Stimulated activated CD8-positive, alpha-beta memory T cell treated with anti-CD3 and anti-CD28 coated beads, Interleukin-2, amount 100 ng/mL, for 48 hours (primary cell): ENCODE data around the gene GLI1.
"Not testable (repeated sequence)": the region's sequence is repeated elsewhere in the genome, so short reads cannot be mapped to it uniquely, and the experiment has no call there.

Experiments used
- DNase-seq, 2 donors: peaks; one replicate each; pipeline ENCODE4 v3.0.0-alpha.2; 2020; ENCODE audit warnings: low read depth in 2 of 2

The GLI1 gene

GRCh38 chr12:57441846-57442427, 17.6 kb upstream of the GLI1 start:
- DNase-seq: no peak

DNA sequence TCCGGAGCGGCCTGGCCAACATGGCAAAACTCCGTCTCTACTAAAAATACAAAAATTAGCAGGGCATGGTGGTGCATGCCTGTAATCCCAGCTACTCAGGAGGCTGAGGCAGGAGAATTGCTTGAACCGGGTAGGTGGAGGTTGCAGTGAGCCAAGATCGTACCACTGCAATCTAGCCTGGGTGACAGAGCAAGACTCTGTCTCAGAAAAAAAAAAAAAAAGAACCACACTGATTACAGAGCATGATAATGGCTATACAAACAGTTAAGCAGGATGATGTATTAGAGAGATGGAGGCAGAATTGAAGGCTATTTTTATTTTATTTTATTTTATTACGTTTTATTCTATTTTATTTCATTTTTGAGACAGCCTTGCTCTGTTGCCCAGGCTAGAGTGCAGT, 15.2 kb upstream of the GLI1 start:
- DNase-seq: not testable (repeated sequence)

- DNase-seq: no peak
Observed at GRCh38 chr12:57444744-57445143, 14.8 kb upstream of the GLI1 start.

- DNase-seq: no peak
Observed at GRCh38 chr12:57446292-57446960, 13.2 kb upstream of the GLI1 start.

DNA sequence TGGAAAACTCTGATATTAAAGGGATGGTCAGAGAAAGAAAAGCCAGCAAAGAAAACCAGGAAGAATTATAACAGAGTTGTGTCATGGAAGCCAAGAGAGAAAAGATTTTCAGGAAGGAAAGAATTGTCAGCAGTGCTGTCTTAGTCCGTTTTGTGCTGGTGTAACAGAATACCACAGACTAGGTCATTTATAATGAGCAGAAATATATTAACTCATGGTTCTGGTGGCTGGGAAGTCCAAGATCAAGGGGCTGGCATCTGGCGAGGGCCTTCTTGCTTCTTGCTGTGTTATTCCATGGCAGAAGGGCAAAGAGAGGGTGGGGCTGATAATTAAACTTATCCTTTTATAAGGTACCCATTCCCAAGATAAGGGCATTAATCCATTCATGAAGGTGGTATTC, 10.9 kb upstream of the GLI1 start:
- DNase-seq: no peak

GRCh38 chr12:57449375-57449774, 10.2 kb upstream of the GLI1 start:
- no peak for DNase-seq

GRCh38 chr12:57450057-57450456, 9.5 kb upstream of the GLI1 start:
- no peak for DNase-seq

GRCh38 chr12:57451233-57451778, 8.3 kb upstream of the GLI1 start:
- no peak for DNase-seq

GRCh38 chr12:57452181-57452936, 7.2 kb upstream of the GLI1 start:
- no peak for DNase-seq

GRCh38 chr12:57452937-57453509, 6.6 kb upstream of the GLI1 start:
- peak in 1 of 2 donors; percentile 56 for DNase-seq

DNA sequence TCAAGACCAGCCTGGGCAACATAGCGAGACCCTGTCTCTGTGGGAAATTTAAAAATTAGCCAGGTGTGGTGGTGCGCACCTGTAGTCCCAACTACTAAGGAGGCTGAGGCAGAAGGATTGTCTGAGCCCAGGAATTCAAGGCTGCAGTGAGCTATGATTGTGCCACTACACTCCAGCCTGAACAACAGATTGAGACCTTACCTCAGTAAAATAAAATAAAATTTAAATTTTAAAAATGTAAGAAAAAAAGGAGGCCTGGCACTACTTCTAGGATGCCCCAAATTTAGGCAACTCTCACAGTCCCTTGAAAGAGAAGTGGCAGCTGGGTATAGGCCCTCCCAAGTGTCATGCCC, 5.4 kb upstream of the GLI1 start:
- DNase-seq: no peak

GRCh38 chr12:57454566-57455373, 4.8 kb upstream of the GLI1 start, which contains the start of gene INHBE:
TSS of gene INHBE (plus strand) at chr12:57455307. CDS start at chr12:57455537, 230 bp downstream.
- DNase-seq: no peak

GRCh38 chr12:57455374-57456144, 4.0 kb upstream of the GLI1 start:
- DNase-seq: no peak

GRCh38 chr12:57456145-57456700, 3.4 kb upstream of the GLI1 start:
- no peak for DNase-seq

DNA sequence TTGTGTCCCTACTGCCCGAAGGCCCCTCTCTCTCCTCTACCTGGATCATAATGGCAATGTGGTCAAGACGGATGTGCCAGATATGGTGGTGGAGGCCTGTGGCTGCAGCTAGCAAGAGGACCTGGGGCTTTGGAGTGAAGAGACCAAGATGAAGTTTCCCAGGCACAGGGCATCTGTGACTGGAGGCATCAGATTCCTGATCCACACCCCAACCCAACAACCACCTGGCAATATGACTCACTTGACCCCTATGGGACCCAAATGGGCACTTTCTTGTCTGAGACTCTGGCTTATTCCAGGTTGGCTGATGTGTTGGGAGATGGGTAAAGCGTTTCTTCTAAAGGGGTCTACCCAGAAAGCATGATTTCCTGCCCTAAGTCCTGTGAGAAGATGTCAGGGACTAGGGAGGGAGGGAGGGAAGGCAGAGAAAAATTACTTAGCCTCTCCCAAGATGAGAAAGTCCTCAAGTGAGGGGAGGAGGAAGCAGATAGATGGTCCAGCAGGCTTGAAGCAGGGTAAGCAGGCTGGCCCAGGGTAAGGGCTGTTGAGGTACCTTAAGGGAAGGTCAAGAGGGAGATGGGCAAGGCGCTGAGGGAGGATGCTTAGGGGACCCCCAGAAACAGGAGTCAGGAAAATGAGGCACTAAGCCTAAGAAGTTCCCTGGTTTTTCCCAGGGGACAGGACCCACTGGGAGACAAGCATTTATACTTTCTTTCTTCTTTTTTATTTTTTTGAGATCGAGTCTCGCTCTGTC, 2.7 kb upstream of the GLI1 start:
- no peak for DNase-seq

DNA sequence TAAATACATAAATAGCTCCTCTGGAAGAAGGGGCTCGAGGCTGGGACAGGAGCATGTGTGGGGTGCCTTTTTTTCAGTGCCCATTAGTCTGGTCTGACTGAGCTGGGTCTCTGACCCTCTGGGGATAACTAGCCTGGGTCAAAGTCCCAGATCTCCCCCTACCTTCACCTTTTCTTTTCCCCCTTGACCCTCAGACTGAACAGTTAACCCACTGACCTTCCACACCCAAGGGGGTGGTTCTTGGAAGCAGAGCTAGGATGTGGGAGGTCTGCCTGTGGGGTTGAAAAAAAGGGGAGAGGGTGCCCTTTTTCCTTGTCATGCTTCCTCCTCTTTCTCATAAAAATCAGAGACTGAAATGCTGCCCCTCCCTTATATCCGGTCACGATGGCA, 925 bp upstream of the GLI1 start:
- no peak for DNase-seq

DNA sequence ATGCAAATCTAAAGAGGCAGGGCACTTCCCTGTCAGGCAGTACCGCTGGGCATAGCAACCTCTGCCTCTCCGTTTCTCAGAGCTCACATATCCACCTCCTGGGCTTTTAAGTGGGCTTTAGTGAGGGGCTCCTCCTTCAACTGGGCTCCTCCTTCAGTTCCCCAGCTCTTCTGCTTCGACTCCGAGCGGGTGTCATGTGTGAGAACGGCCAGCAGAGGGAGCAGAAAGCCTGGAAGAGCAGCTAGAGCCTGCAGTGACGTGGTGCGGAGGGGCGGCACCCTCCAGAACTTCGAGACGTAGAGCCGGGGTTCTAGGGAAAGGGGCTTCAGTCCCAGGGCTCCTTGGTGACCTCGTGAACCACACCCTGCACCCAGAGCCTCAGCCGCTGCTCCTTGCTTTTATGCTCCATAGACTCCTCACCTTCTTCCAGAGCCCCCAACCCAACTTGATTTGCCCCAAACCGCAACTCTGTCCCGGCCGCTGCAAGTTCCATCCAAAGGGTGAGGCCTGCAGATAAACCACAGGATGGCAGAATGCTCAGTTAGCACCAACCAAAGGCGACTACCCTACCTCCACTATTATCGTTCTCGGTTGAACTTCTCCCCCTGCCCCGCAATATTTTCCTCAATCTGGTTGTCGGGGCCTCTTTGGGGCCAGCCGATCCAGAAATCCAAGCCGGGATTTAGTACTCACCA, 383 bp upstream of the GLI1 start:
- DNase-seq: peak; percentile 92 to 94

DNA sequence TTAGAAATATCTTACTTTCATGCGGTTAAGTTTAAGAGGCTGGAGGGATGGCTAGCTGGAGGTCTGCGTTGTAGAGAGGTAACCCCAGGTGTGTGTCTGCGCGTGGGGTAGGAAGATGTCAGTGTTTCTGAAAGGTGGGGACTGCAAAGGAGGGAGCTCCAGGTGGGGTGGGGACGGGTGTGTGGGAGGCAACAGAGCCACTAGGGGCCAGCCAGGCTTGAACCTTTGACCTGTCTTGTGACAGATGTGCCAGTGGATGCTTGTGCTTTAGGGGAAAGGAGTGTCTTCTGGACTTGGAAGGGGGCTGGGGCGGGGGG, 841 bp downstream of the GLI1 start:
- no peak for DNase-seq

DNA sequence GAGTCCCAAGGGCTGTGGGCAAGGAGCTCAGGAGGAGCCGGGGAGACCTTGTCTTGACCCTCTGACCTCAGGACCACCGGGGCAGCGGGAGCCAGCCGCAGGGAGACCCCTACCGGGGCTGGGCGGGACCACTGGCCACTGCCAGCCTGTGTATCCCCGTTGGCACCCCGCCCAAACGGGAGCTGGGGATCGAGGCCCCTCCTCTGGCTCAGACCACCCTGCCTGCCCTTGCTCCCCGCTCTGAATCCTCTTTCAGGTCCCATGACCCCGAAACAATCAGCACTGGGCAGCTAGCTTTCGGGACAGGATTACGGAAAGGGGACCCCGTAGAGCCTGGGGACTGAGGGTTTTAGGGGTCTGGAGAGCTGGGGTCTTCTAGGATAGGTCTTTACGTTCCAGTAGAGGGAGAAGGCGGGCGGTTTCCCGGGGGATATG, 1.3 kb downstream of the GLI1 start:
- DNase-seq: no peak
